K562 (cell line): ENCODE data around the gene BSCL2.

Experiments
- CBX8 ChIP-seq: fragments of 200-600 bp; sonication (generic); IDR thresholded peaks from 2 replicates; pipeline ENCODE4 v1.6.1; 2012; ENCODE audit warnings: borderline replicate concordance, mixed run types, low read depth, mild to moderate bottlenecking, moderate library complexity, mixed read lengths, low read length, control low read depth, inconsistent platforms; ENCODE audit not compliant: poor library complexity, severe bottlenecking; ENCODE audit errors: extremely low read depth
- HMBOX1 ChIP-seq: sonication (generic); IDR thresholded peaks from 2 replicates; pipeline ENCODE4 v1.6.1; 2016

DNA sequence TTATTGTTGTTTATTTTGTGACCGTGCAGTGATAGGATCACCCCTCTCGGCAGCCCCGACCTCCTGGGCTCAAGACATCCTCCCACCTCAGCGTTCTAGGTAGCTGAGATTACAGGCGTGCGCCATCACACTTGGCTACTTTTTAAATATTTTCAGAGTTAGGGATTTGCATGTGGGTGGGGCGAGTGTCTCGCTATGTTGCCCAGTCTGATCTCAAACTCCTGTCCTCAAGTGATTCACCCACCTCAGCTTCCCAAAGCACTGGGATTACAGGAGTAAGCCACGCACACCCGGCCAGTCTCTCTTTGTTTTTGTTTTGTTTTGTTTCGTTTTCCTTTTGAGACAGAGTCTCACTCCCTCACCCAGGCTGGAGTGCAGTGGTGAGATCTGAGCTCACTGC, 52.9 kb downstream of the BSCL2 start:
- TF ChIP-seq CBX8: no peak
- no peak for TF ChIP-seq HMBOX1
